ENCODE measurements around the gene SDC1. TPM values are rescaled to one million over a fixed set of nuclear protein-coding genes. Genes with fewer than 3 reads are reported as not detected.

Gene SDC1
- polyA plus RNA-seq, 1 experiment, result 17.9 TPM

DNA sequence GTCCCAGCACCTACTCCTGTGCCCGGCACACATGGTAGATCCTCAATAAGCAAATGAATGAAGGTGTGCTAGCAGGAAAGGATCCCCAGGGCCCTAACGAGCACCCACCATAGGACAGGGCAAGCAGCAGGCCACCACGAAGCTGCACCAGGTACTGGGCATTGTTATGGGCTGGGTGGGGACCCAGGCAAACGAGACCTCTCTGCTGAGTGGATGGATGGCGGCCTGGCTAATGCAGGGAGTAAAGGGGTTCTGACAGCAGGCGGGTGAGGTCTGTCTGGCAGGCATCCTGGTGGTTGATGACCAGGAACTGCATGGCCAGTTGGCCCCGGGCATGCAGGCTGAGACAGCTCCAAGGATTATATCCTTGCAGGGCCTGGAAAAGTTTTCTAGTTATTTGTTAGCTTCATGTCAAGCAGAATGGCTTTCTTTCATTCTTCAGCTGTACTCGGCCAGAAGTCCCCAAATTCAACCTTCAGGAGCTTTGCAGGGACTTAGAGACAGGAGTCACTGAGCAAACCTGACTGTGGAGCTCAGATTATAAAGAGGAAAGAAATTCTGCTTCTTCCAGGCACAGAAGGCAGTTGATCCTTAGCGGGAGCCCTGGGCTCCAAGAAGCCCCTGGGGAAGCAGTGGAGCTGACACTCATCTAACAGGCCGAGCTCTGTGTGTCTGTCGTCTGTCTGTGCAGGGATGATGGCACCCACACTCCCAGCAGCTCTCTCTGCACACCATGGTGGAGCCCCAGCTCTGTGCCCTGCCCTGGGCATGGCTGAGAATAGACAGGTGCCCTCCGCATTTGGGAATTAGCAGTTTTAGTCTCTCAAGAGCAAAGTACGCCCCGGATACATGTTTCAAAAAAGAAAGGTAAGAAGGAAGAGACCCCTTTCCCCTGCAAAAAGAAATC is 51.2 kb downstream of the SDC1 start:
- POLR2A ChIA-PET, result interaction anchor here (0.5 kb wide), 1 partner anchor 141 kb away, joined by 3 read pairs; no protein-coding TSS in a partner anchor
- no peaks in the 10 kb centered on the region for H3K27me3 ChIP-seq (ENCODE audit: control insufficient read depth, insufficient read depth, low read length)
- H3K9me3 ChIP-seq (ENCODE audit: control insufficient read depth, insufficient read depth, low read length), result no peaks in the 10 kb centered on the region
- H3K27ac ChIP-seq (ENCODE audit: low read depth, low read length), result no peak overlapping the region
- H3K4me3 ChIP-seq (ENCODE audit: low read depth, low read length), result no peak overlapping the region
- DNase-seq (ENCODE audit: low read depth, low spot score), result no peak
- CTCF ChIA-PET, result interaction anchor here (0.6 kb wide), 1 partner anchor 270 kb away, joined by 3 read pairs; no protein-coding TSS in a partner anchor
- TF ChIP-seq, protein P1, sequence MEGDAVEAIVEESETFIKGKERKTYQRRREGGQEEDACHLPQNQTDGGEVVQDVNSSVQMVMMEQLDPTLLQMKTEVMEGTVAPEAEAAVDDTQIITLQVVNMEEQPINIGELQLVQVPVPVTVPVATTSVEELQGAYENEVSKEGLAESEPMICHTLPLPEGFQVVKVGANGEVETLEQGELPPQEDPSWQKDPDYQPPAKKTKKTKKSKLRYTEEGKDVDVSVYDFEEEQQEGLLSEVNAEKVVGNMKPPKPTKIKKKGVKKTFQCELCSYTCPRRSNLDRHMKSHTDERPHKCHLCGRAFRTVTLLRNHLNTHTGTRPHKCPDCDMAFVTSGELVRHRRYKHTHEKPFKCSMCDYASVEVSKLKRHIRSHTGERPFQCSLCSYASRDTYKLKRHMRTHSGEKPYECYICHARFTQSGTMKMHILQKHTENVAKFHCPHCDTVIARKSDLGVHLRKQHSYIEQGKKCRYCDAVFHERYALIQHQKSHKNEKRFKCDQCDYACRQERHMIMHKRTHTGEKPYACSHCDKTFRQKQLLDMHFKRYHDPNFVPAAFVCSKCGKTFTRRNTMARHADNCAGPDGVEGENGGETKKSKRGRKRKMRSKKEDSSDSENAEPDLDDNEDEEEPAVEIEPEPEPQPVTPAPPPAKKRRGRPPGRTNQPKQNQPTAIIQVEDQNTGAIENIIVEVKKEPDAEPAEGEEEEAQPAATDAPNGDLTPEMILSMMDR (IDR thresholded peaks at IDR 0.05; ENCODE audit: low read depth, low read length), result no peak

DNA sequence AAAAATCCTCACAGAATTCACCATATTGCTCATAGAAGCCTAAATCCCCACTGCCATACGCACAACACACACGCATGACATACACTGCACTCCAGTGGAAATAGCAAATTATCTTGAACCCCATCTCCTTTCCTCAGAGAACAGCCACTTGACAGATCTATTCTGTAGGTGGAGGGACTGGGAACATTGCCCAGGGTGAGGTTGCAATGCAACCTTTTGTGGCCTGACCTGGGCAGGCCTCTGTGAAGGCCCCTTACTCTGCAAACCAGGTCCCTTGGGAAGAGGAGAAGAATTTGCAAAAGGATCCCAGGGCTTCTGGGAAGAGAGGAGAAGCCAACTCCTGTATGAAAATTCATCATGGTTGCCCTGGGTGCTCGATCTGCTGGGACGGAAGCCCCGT is 51.9 kb downstream of the SDC1 start:
- TF ChIP-seq, protein P1 (IDR thresholded peaks at IDR 0.05; ENCODE audit: low read depth, low read length), result no peak
- CTCF ChIA-PET, result no interaction called here

DNA sequence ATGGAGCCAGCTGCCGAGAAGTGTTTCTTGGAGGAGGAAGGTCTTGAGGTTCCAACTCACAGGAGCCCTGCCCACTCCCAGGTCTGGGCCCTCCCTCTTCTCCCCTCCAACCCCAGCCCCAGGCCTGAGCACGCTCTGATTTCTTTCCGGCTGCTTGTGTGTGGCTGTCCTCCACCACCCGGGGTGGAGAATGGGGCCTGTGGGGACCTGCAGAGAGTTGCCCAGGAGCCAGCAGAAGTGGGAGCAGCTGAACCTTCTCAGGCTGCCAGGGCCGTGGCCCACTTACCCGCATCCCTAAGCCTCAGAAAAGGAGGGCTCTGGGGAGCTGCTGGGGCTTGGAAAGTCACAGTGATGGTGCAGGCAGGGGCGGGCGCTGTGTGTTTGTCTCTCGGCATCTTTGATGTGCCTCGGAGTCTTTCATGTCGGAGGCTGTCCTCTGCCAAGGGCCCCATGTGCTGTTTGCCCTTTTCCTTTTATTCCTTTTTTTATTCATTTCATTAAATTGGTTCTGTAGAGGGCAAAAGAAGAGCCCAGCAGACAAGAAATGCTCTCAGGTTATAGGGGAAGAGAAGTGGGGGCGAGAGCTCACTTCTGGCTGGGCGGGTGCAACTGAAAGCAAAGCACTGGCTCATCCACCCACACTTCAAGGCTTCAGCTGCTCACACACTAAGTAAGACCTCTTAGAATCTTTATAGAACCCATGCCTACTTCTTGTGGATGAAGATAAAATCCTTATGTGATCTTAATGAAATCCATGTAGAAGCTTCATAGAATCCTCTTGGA is 52.5 kb downstream of the SDC1 start:
- DNase-seq (ENCODE audit: low read depth, low spot score), result no peak
- Histone ChIP-seq H3K4me3 (ENCODE audit: low read depth, low read length) (no peak overlapping the region), H3K9me3 (ENCODE audit: control insufficient read depth, insufficient read depth, low read length) (no peaks in the 10 kb centered on the region), H3K27me3 (ENCODE audit: control insufficient read depth, insufficient read depth, low read length) (no peaks in the 10 kb centered on the region), H3K27ac (ENCODE audit: low read depth, low read length) (no peak overlapping the region)
- TF ChIP-seq, protein P1 (IDR thresholded peaks at IDR 0.05; ENCODE audit: low read depth, low read length), result no peak
- POLR2A ChIA-PET, result no interaction called here
- CTCF ChIA-PET, result no interaction called here

More for the DNA sequence above, 51.9 kb downstream of the SDC1 start:
- no peak for DNase-seq (ENCODE audit: low read depth, low spot score)
- Histone ChIP-seq H3K4me3 (ENCODE audit: low read depth, low read length) (no peak overlapping the region), H3K9me3 (ENCODE audit: control insufficient read depth, insufficient read depth, low read length) (no peaks in the 10 kb centered on the region), H3K27ac (ENCODE audit: low read depth, low read length) (no peak overlapping the region), H3K27me3 (ENCODE audit: control insufficient read depth, insufficient read depth, low read length) (no peaks in the 10 kb centered on the region)
- POLR2A ChIA-PET, result no interaction called here

DNA sequence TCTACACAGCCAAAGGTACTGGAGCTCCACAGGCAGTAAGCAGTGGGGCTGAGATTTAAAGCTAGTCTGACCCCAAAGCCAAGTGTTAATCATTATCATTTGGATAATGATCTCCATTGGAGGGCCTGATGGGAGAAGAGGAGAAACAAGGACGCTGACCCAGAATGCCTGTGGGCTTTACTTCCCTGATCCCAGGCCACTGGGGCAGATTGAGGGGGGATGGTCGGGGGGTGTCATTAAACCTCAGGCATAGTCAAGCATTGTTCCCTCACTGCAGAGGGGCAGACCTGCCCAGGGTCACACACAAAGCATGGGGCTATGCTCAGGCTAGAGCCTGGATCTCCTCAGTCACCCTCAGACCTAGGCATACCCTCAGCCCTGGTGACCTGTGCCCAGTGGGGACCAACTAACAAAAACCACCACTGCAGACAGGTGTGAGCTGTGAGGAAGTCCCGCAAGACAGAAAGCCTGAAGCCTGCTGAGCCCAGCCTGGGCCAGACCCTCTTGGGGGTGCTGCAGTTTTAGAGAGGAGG is 53.4 kb downstream of the SDC1 start:
- POLR2A ChIA-PET, result no interaction called here
- Histone ChIP-seq H3K4me3 (ENCODE audit: low read depth, low read length) (no peak overlapping the region), H3K27me3 (ENCODE audit: control insufficient read depth, insufficient read depth, low read length) (no peaks in the 10 kb centered on the region), H3K9me3 (ENCODE audit: control insufficient read depth, insufficient read depth, low read length) (no peaks in the 10 kb centered on the region), H3K27ac (ENCODE audit: low read depth, low read length) (no peak overlapping the region)
- no peak for DNase-seq (ENCODE audit: low read depth, low spot score)
- TF ChIP-seq, protein P1 (IDR thresholded peaks at IDR 0.05; ENCODE audit: low read depth, low read length), result no peak
- CTCF ChIA-PET, result no interaction called here
